Ascending aorta (tissue), 2 donors: ENCODE results near the gene ACTR2. TPM values are rescaled to one million over a fixed set of nuclear protein-coding genes. Genes with fewer than 3 reads are reported as not detected.

Experiments used
- DNase-seq, 2 donors: peaks; one replicate each; pipeline ENCODE4 v3.0.0-alpha.2; 2019; ENCODE audit warnings: low spot score in 2 of 2
- H3K27ac ChIP-seq, 2 donors: fragments of 200-600 bp; sonication (generic); one replicate each; pipeline ENCODE4 v1.5.1; 2016 to 2017; ENCODE audit warnings: mild to moderate bottlenecking in 1 of 2
- H3K27me3 ChIP-seq: fragments of 200-600 bp; sonication (generic); one replicate; pipeline ENCODE4 v1.5.1; 2017
- H3K36me3 ChIP-seq, 2 donors: fragments of 200-600 bp; sonication (generic); one replicate each; pipeline ENCODE4 v1.5.1; 2016
- H3K4me1 ChIP-seq, 2 donors: fragments of 200-600 bp; sonication (generic); one replicate each; pipeline ENCODE4 v1.5.1; 2016 to 2017; ENCODE audit warnings: mild to moderate bottlenecking in 1 of 2
- H3K4me3 ChIP-seq, 2 donors: fragments of 200-600 bp; sonication (generic); one replicate each; pipeline ENCODE4 v1.5.1; 2016 to 2017; ENCODE audit warnings: mild to moderate bottlenecking in 1 of 2
- H3K9me3 ChIP-seq, 2 donors: fragments of 200-600 bp; sonication (generic); one replicate each; pipeline ENCODE4 v1.5.1; 2016
- CTCF ChIP-seq, 3 experiments: fragments of 200-600 bp in 2 of 3; fragments of 450-650 bp in 1 of 3; sonication (generic) in 2 of 3; IDR thresholded peaks; one replicate each; pipeline ENCODE4 v1.5.1; 2016 to 2019; ENCODE audit warnings: antibody characterized with exemption in 3 of 3, mild to moderate bottlenecking in 1 of 3, moderate library complexity in 1 of 3
- intact Hi-C: fragments of 100-400 bp; cut with DNase I; formaldehyde crosslinking; loops from one replicate; pipeline ENCODE4 v1.15.1; 2023
- total RNA-seq: library from RNA; depleted of rRNA; stranded (reverse); fragments of >200 nt; gene quantifications from one replicate; pipeline ENCODE4 v1.1.0, GENCODE V29; 2016

Gene ACTR2
- total RNA-seq, 1 donor from 2014 or later, result 78.0 TPM

- intact Hi-C loops, result no loop called here
- DNase-seq, result no peak
- H3K9me3 ChIP-seq, result no peaks in the 10 kb centered on the region
Observed at GRCh38 chr2:65297544-65297943, 69.9 kb downstream of the ACTR2 start.

GRCh38 chr2:65298089-65298488, 70.5 kb downstream of the ACTR2 start:
- intact Hi-C loops, result no loop called here

More at GRCh38 chr2:65297544-65297943, 69.9 kb downstream of the ACTR2 start:
- TF ChIP-seq CTCF (IDR thresholded peaks at IDR 0.05), result no peak
- H3K4me1 ChIP-seq, result peaks cover 16 to 27% of the 10 kb centered on the region in 2 donors
- H3K4me3 ChIP-seq, result no peak overlapping the region
- no peaks in the 10 kb centered on the region for H3K27me3 ChIP-seq
- no peak overlapping the region for H3K27ac ChIP-seq
- H3K36me3 ChIP-seq, result no peaks in the 10 kb centered on the region

GRCh38 chr2:65299246-65299645, 71.6 kb downstream of the ACTR2 start:
- no peaks in the 10 kb centered on the region for H3K36me3 ChIP-seq
- intact Hi-C loops, result no loop called here
- no peaks in the 10 kb centered on the region for H3K9me3 ChIP-seq
- DNase-seq, result no peak
- H3K27ac ChIP-seq, result peak overlapping the region; percentile 76 to 83
- TF ChIP-seq CTCF (IDR thresholded peaks at IDR 0.05), result no peak
- peaks cover 16 to 27% of the 10 kb centered on the region in 2 donors for H3K4me1 ChIP-seq
- no peak overlapping the region for H3K4me3 ChIP-seq
- H3K27me3 ChIP-seq, result no peaks in the 10 kb centered on the region

More at GRCh38 chr2:65298089-65298488, 70.5 kb downstream of the ACTR2 start:
- no peak for DNase-seq
- Histone ChIP-seq H3K36me3 (no peaks in the 10 kb centered on the region), H3K9me3 (no peaks in the 10 kb centered on the region), H3K27ac (no peak overlapping the region), H3K4me1 (peaks cover 16 to 27% of the 10 kb centered on the region in 2 donors), H3K4me3 (no peak overlapping the region), H3K27me3 (no peaks in the 10 kb centered on the region)
- no peak for TF ChIP-seq CTCF (IDR thresholded peaks at IDR 0.05)

- Histone ChIP-seq H3K27me3 (no peaks in the 10 kb centered on the region), H3K27ac (peak overlapping the region; percentile 76 to 83), H3K9me3 (no peaks in the 10 kb centered on the region), H3K36me3 (no peaks in the 10 kb centered on the region), H3K4me3 (peak overlapping the region in 1 of 2 donors; percentile 52), H3K4me1 (peaks cover 16 to 27% of the 10 kb centered on the region in 2 donors)
- no peak for TF ChIP-seq CTCF (IDR thresholded peaks at IDR 0.05)
- intact Hi-C loops, result loop anchor here (2.0 kb wide), 2 partner anchors 73 to 133 kb away; partner anchors contain the start of genes ACTR2 and SPRED2
- peak; percentile 27 to 91 for DNase-seq
Observed at GRCh38 chr2:65300134-65300760, 72.6 kb downstream of the ACTR2 start.

GRCh38 chr2:65300761-65301711, 73.4 kb downstream of the ACTR2 start:
- H3K9me3 ChIP-seq, result no peaks in the 10 kb centered on the region
- intact Hi-C loops, result loop anchor here (2.0 kb wide), 2 partner anchors 74 to 132 kb away; partner anchors contain the start of genes ACTR2 and SPRED2
- no peaks in the 10 kb centered on the region for H3K36me3 ChIP-seq
- peaks cover 16 to 27% of the 10 kb centered on the region in 2 donors for H3K4me1 ChIP-seq
- peak overlapping the region; percentile 76 to 83 for H3K27ac ChIP-seq
- no peaks in the 10 kb centered on the region for H3K27me3 ChIP-seq
- H3K4me3 ChIP-seq, result peak overlapping the region in 1 of 2 donors; percentile 52
- peak in 1 of 2 donors; percentile 78 for DNase-seq
- TF ChIP-seq CTCF (IDR thresholded peaks at IDR 0.05), result no peak
